ENCODE results near the gene SPAG9.
A peak's percentile ranks its signal among the peaks of the same experiment; 100 is the strongest.
"Not testable (repeated sequence)": the region's sequence is repeated elsewhere in the genome, so short reads cannot be mapped to it uniquely, and the experiment has no call there.

The SPAG9 gene

GRCh38 chr17:51142597-51142996 is 21.9 kb upstream of the SPAG9 start:
- no peak for DNase-seq (ENCODE audit: low spot score)

GRCh38 chr17:51135956-51136355 is 15.3 kb upstream of the SPAG9 start:
- DNase-seq (ENCODE audit: low spot score) = no peak

GRCh38 chr17:51133365-51133764 is 12.7 kb upstream of the SPAG9 start:
- no peak for DNase-seq (ENCODE audit: low spot score)

- no peak for DNase-seq (ENCODE audit: low spot score)
Measured at GRCh38 chr17:51132964-51133319, 12.3 kb upstream of the SPAG9 start.

GRCh38 chr17:51128076-51128475 is 7.4 kb upstream of the SPAG9 start:
- DNase-seq (ENCODE audit: low spot score) = no peak

- no peak for DNase-seq (ENCODE audit: low spot score)
Measured at GRCh38 chr17:51124640-51125503, 4.2 kb upstream of the SPAG9 start.

- DNase-seq (ENCODE audit: low spot score) = not testable (repeated sequence)
Measured at GRCh38 chr17:51122473-51123115, 1.9 kb upstream of the SPAG9 start.

- DNase-seq (ENCODE audit: low spot score) = peak; percentile 66
Measured at GRCh38 chr17:51121620-51122472, 1.2 kb upstream of the SPAG9 start.

- DNase-seq (ENCODE audit: low spot score) = peak; percentile 61
Measured at GRCh38 chr17:51120357-51120738, 320 bp downstream of the SPAG9 start.

- peak; percentile 52 for DNase-seq (ENCODE audit: low spot score)
Measured at GRCh38 chr17:51119415-51120356, 982 bp downstream of the SPAG9 start.

GRCh38 chr17:51118330-51119195 is 2.1 kb downstream of the SPAG9 start:
- no peak for DNase-seq (ENCODE audit: low spot score)

- no peak for DNase-seq (ENCODE audit: low spot score)
Measured at GRCh38 chr17:51115179-51115578, 5.5 kb downstream of the SPAG9 start.

- DNase-seq (ENCODE audit: low spot score) = not testable (repeated sequence)
Measured at GRCh38 chr17:51112303-51113222, 8.1 kb downstream of the SPAG9 start.

GRCh38 chr17:51107778-51108177 is 12.9 kb downstream of the SPAG9 start:
- DNase-seq (ENCODE audit: low spot score) = no peak

GRCh38 chr17:51103451-51103850 is 17.2 kb downstream of the SPAG9 start:
- no peak for DNase-seq (ENCODE audit: low spot score)

- DNase-seq (ENCODE audit: low spot score) = no peak
Measured at GRCh38 chr17:51103050-51103449, 17.6 kb downstream of the SPAG9 start.

- no peak for DNase-seq (ENCODE audit: low spot score)
Measured at GRCh38 chr17:51097708-51098446, 22.8 kb downstream of the SPAG9 start.

GRCh38 chr17:51091635-51092034 is 29.0 kb downstream of the SPAG9 start:
- DNase-seq (ENCODE audit: low spot score) = no peak

GRCh38 chr17:51088868-51089267 is 31.8 kb downstream of the SPAG9 start:
- DNase-seq (ENCODE audit: low spot score) = not testable (repeated sequence)

Data from germinal center (tissue), 1 donor.